ENCODE measurements around the gene ATE1.

Gene ATE1

DNA sequence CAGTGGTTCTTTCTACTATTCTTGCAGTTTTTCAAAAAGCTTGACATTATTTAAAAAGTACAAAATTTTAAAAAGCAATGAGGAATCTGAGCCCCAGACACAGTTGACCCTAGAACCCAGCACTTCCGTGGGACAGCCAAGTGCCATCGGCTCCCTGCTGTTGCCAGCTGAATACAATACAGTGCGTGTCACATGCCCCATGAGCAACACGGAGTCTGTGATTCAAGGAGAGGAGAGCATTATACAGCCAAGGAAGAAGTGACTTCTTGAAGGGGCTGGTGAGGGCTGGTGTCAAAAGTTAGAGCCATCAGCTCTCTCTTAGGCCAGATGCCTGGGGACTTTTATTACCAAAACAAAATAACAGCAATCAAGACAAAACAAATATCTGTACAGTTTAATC lies 206.6 kb downstream of the ATE1 start:
- Histone ChIP-seq H3K27ac (ENCODE audit: low read depth, low read length, poor library complexity, severe bottlenecking) (no peak overlapping the region), H4K20me1 (ENCODE audit: insufficient read depth, low read length) (no peaks in the 10 kb centered on the region), H3K9me2 (ENCODE audit: low read depth, low read length) (no peaks in the 10 kb centered on the region), H3K4me2 (ENCODE audit: low read length) (no peak overlapping the region), H3K36me3 (ENCODE audit: insufficient read depth, low read length) (no peaks in the 10 kb centered on the region), H3F3A (ENCODE audit: insufficient read depth, low read length) (no peaks in the 10 kb centered on the region), H3K4me1 (ENCODE audit: insufficient read depth, low read length, severe bottlenecking) (no peaks in the 10 kb centered on the region), H2AFZ (ENCODE audit: low read length) (no peak overlapping the region), H3K9me3 (ENCODE audit: low read length) (no peaks in the 10 kb centered on the region), H3K9ac (ENCODE audit: low read length) (no peak overlapping the region), H3K4me3 (ENCODE audit: low read depth, low read length, poor library complexity, severe bottlenecking) (no peak overlapping the region), H3K79me2 (ENCODE audit: insufficient read depth, low read length) (no peaks in the 10 kb centered on the region), H3K27me3 (ENCODE audit: insufficient read depth, low read length) (no peaks in the 10 kb centered on the region; the same call in 1 of the 2 replicates)
- TF ChIP-seq, protein P1, sequence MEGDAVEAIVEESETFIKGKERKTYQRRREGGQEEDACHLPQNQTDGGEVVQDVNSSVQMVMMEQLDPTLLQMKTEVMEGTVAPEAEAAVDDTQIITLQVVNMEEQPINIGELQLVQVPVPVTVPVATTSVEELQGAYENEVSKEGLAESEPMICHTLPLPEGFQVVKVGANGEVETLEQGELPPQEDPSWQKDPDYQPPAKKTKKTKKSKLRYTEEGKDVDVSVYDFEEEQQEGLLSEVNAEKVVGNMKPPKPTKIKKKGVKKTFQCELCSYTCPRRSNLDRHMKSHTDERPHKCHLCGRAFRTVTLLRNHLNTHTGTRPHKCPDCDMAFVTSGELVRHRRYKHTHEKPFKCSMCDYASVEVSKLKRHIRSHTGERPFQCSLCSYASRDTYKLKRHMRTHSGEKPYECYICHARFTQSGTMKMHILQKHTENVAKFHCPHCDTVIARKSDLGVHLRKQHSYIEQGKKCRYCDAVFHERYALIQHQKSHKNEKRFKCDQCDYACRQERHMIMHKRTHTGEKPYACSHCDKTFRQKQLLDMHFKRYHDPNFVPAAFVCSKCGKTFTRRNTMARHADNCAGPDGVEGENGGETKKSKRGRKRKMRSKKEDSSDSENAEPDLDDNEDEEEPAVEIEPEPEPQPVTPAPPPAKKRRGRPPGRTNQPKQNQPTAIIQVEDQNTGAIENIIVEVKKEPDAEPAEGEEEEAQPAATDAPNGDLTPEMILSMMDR (IDR thresholded peaks at IDR 0.05; ENCODE audit: low read length) = no peak
- TF ChIP-seq EZH2 (IDR thresholded peaks at IDR 0.05; ENCODE audit: borderline replicate concordance, low read length) = no peak

DNA sequence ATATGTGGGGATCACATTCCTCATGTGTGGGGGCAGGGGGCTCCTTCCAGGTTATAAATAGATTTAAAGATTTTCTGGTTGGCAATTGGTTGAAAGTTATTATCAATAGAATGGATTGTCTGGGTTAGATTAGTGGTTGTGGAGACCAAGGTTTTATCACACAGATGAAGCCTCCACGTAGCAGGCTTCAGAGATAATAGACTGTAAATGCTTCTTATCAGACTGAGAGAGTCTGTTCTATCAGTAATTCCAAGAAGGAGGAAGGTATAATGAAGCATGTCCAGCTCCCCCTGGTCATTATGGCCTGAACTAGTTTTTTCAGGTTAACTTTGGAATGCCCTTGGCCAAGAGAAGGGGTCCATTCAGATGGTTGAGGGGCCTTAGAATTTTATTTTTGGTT lies 211.9 kb downstream of the ATE1 start:
- H3K9me3 ChIP-seq (ENCODE audit: low read length) = no peaks in the 10 kb centered on the region
- H3K4me1 ChIP-seq (ENCODE audit: insufficient read depth, low read length, severe bottlenecking) = no peaks in the 10 kb centered on the region
- no peaks in the 10 kb centered on the region for H3F3A ChIP-seq (ENCODE audit: insufficient read depth, low read length)
- TF ChIP-seq, protein P1 (IDR thresholded peaks at IDR 0.05; ENCODE audit: low read length) = no peak
- no peak for TF ChIP-seq EZH2 (IDR thresholded peaks at IDR 0.05; ENCODE audit: borderline replicate concordance, low read length)
- H3K4me3 ChIP-seq (ENCODE audit: low read depth, low read length, poor library complexity, severe bottlenecking) = no peak overlapping the region
- no peak overlapping the region for H2AFZ ChIP-seq (ENCODE audit: low read length)
- no peaks in the 10 kb centered on the region for H3K27me3 ChIP-seq (ENCODE audit: insufficient read depth, low read length)
- no peaks in the 10 kb centered on the region for H3K36me3 ChIP-seq (ENCODE audit: insufficient read depth, low read length)
- no peaks in the 10 kb centered on the region for H3K79me2 ChIP-seq (ENCODE audit: insufficient read depth, low read length)
- H3K4me2 ChIP-seq (ENCODE audit: low read length) = no peak overlapping the region
- H3K9me2 ChIP-seq (ENCODE audit: low read depth, low read length) = no peaks in the 10 kb centered on the region
- H4K20me1 ChIP-seq (ENCODE audit: insufficient read depth, low read length) = no peaks in the 10 kb centered on the region
- H3K27ac ChIP-seq (ENCODE audit: low read depth, low read length, poor library complexity, severe bottlenecking) = no peak overlapping the region
- no peak overlapping the region for H3K9ac ChIP-seq (ENCODE audit: low read length)

DNA sequence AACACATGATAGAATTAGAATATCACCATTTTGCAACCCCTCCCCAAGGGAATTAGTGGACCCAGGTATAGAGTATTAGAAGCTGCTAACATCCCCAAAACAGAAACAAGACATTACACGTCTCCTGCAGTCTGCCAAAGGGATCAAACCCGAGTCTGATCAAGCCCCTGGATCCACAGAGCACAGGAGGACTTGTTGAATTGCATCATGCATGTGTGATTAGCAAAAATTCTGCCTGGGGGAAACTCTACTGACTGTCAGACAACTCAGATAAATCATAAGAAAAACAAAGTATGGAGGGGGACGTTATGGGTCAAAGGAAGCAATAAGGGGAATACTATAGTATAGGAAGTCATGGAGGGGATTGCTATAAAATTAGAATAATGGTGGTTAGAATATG lies 212.8 kb downstream of the ATE1 start:
- Histone ChIP-seq H3K4me3 (ENCODE audit: low read depth, low read length, poor library complexity, severe bottlenecking) (no peak overlapping the region), H3K9me2 (ENCODE audit: low read depth, low read length) (no peaks in the 10 kb centered on the region), H3K79me2 (ENCODE audit: insufficient read depth, low read length) (no peaks in the 10 kb centered on the region), H3K27me3 (ENCODE audit: insufficient read depth, low read length) (no peaks in the 10 kb centered on the region), H3K36me3 (ENCODE audit: insufficient read depth, low read length) (no peaks in the 10 kb centered on the region), H3K27ac (ENCODE audit: low read depth, low read length, poor library complexity, severe bottlenecking) (no peak overlapping the region), H3K9ac (ENCODE audit: low read length) (no peak overlapping the region), H3K4me2 (ENCODE audit: low read length) (no peak overlapping the region), H3F3A (ENCODE audit: insufficient read depth, low read length) (no peaks in the 10 kb centered on the region), H3K9me3 (ENCODE audit: low read length) (no peaks in the 10 kb centered on the region), H4K20me1 (ENCODE audit: insufficient read depth, low read length) (no peaks in the 10 kb centered on the region), H2AFZ (ENCODE audit: low read length) (no peak overlapping the region), H3K4me1 (ENCODE audit: insufficient read depth, low read length, severe bottlenecking) (no peaks in the 10 kb centered on the region)
- TF ChIP-seq EZH2 (IDR thresholded peaks at IDR 0.05; ENCODE audit: borderline replicate concordance, low read length) = no peak
- TF ChIP-seq, protein P1 (IDR thresholded peaks at IDR 0.05; ENCODE audit: low read length) = no peak

Data from OCI-LY1 (cell line).